K562 (cell line): Measurements from ENCODE around the gene IRF1. TPM values are rescaled to one million over a fixed set of nuclear protein-coding genes. Genes with fewer than 3 reads are reported as not detected.

Experiments used
- HLTF ChIP-seq: fragments of 450-650 bp; IDR thresholded peaks from 2 replicates; pipeline ENCODE4 v1.6.1; 2016
- ILK ChIP-seq: fragments of 450-650 bp; IDR thresholded peaks from 2 replicates; pipeline ENCODE4 v1.6.1; 2016; ENCODE audit warnings: missing genetic modification characterization, low read depth, mild to moderate bottlenecking, missing compliant biosample characterization, moderate library complexity, borderline replicate concordance
- MYC ChIP-seq, 2 experiments: fragments of 250-450 bp in 1 of 2; sonication (Bioruptor Pico) in 1 of 2; IDR thresholded peaks; 2 replicates each; pipeline versions ENCODE4 v1.5.1 to v1.6.1; 2012 to 2021; ENCODE audit warnings: low read depth in 2 of 2, borderline replicate concordance in 1 of 2, improper control_type of control experiment in 1 of 2, low read length in 1 of 2, mild to moderate bottlenecking in 1 of 2, moderate library complexity in 1 of 2
- SMAD1 ChIP-seq: fragments of 150-350 bp; IDR thresholded peaks from 2 replicates; pipeline ENCODE4 v1.6.1; 2014; ENCODE audit warnings: low read length, low read depth; ENCODE audit not compliant: partially characterized antibody
- polyA plus RNA-seq, 8 experiments: library from polyadenylated mRNA; depleted of rRNA in 4 of 8; stranded (reverse) in 5 of 8; unstranded in 3 of 8; fragments of >200 nt; fragmentation: Nextera tagmentation in 2 of 8; fragmentation: Illumina TruSeq in 1 of 8; extraction: Ambion mirVana in 2 of 8; extraction: Trizol in 1 of 8; gene quantifications; 2 replicates each; pipeline versions ENCODE4 v1.2.1 to v1.2.3, GENCODE V29; 2011 to 2014; ENCODE audit warnings: inconsistent platforms in 1 of 8, missing spikeins in 1 of 8
- total RNA-seq, 7 experiments: library from RNA; depleted of rRNA in 6 of 7; stranded (reverse); fragments of >200 nt in 6 of 7; fragmentation: Illumina TruSeq in 2 of 7; extraction: Trizol in 2 of 7; gene quantifications; 2 replicates each; pipeline versions ENCODE4 v1.2.1 to v1.2.3, GENCODE V29; 2011 to 2021; ENCODE audit warnings: low replicate concordance in 1 of 7
- TF ChIP-seq, protein P1 (sequence below): fragments of 250-450 bp; sonication (Bioruptor Pico); IDR thresholded peaks from 2 replicates; pipeline ENCODE4 v1.8.0; 2022; ENCODE audit warnings: inconsistent platforms
- TF ChIP-seq, protein P2 (sequence below): fragments of 450-650 bp; IDR thresholded peaks from 2 replicates; pipeline ENCODE4 v1.6.1; 2017; ENCODE audit warnings: mild to moderate bottlenecking, moderate library complexity

The IRF1 gene
- total and polyA plus RNA-seq, 9 of the 15 experiments (the other 6 are each of a cell fraction or from before 2014, with no cell fraction given), result 1.1 to 12.3 (median 5.9) TPM

DNA sequence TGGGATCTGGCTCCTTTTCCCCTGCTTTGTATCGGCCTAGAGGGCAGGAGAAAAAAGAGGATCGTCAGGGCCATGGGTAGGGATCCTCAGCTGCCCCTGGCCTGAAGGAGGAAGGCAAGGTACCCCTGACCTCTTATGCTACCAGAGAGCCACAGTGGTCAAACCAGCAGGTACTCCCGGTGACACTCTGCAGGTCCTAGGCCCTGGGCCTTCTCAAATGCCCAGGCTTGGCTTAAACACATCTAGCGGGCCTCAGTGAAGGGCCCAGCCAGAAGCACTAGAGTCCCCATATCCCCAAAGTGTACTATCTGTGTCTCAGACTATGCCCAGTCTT, 3.5 kb downstream of the IRF1 start (continued):
- TF ChIP-seq MYC (IDR thresholded peaks at IDR 0.05; ENCODE audit: low read depth, low read length), result no peak
- no peak for TF ChIP-seq MYC (CRISPR knock-in tag; IDR thresholded peaks at IDR 0.05; ENCODE audit: borderline replicate concordance, low read depth)
- TF ChIP-seq, protein P1, sequence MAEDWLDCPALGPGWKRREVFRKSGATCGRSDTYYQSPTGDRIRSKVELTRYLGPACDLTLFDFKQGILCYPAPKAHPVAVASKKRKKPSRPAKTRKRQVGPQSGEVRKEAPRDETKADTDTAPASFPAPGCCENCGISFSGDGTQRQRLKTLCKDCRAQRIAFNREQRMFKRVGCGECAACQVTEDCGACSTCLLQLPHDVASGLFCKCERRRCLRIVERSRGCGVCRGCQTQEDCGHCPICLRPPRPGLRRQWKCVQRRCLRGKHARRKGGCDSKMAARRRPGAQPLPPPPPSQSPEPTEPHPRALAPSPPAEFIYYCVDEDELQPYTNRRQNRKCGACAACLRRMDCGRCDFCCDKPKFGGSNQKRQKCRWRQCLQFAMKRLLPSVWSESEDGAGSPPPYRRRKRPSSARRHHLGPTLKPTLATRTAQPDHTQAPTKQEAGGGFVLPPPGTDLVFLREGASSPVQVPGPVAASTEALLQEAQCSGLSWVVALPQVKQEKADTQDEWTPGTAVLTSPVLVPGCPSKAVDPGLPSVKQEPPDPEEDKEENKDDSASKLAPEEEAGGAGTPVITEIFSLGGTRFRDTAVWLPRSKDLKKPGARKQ (CRISPR knock-in tag), result no peak
- no peak for TF ChIP-seq ILK (tag)
- TF ChIP-seq, protein P2, sequence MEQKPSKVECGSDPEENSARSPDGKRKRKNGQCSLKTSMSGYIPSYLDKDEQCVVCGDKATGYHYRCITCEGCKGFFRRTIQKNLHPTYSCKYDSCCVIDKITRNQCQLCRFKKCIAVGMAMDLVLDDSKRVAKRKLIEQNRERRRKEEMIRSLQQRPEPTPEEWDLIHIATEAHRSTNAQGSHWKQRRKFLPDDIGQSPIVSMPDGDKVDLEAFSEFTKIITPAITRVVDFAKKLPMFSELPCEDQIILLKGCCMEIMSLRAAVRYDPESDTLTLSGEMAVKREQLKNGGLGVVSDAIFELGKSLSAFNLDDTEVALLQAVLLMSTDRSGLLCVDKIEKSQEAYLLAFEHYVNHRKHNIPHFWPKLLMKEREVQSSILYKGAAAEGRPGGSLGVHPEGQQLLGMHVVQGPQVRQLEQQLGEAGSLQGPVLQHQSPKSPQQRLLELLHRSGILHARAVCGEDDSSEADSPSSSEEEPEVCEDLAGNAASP, result no peak
- TF ChIP-seq HLTF, result no peak
- TF ChIP-seq SMAD1, result no peak
